ENCODE results near the gene FYB2.

- TF ChIP-seq CTCF (IDR thresholded peaks at IDR 0.05), result no peak
- TF ChIP-seq POLR2A (IDR thresholded peaks at IDR 0.05), result no peak
Observed at GRCh38 chr1:56777972-56778371, 41.2 kb downstream of the FYB2 start.
